ENCODE data around the gene HSF4. TPM values are rescaled to one million over a fixed set of nuclear protein-coding genes. Genes with fewer than 3 reads are reported as not detected.

Gene HSF4
- polyA plus RNA-seq, 2 of the 4 experiments (the other 2 are of a cell fraction), result 8.3 to 15.3 TPM

GRCh38 chr16:67190041-67190440 is 25.5 kb downstream of the HSF4 start, which contains the start of gene EXOC3L1:
Gene EXOC3L1, minus strand, starts transcription at chr16:67190136. Its CDS starts 460 bp downstream, at chr16:67189676.
- H3K4me3 ChIP-seq, result no peak within 1 kb of the TSS
- peaks cover 26% of the 10 kb centered on the region for H3K4me1 ChIP-seq
- no peak within 1 kb of the TSS for H3K4me2 ChIP-seq
- CTCF ChIA-PET, result interaction anchor here (0.6 to 10.7 kb wide), 9 partner anchors 8 to 236 kb away, joined by 3 to 162 read pairs (median 6); partner anchors contain the start of genes ELMO3, FBXL8, NOL3 and TRADD
- POLR2A ChIA-PET, result no interaction called here
- no peaks in the 10 kb centered on the region for H3K9me3 ChIP-seq
- FAIRE-seq (no peak), ATAC-seq (no peak), DNase-seq (ENCODE audit: low read depth in 1 of 2, low spot score in 1 of 2) (no peak)
- H3K27ac ChIP-seq, result no peak within 1 kb of the TSS
- 73% methylated on average over 4 of the region's 6 CpGs for WGBS (ENCODE audit: missing lambda C conversion rate)
- TF ChIP-seq RNF2 (IDR thresholded peaks at IDR 0.05; ENCODE audit: borderline replicate concordance, low read depth), result no peak
- TF ChIP-seq HES2 (IDR thresholded peaks at IDR 0.05), result no peak
- TF ChIP-seq ZNF302 (CRISPR knock-in tag; IDR thresholded peaks at IDR 0.05), result no peak
- no peak for TF ChIP-seq CBX8 (IDR thresholded peaks at IDR 0.05)
- no peak for TF ChIP-seq ELK1 (IDR thresholded peaks at IDR 0.05; ENCODE audit: low read depth, low read length)
- TF ChIP-seq RARB (CRISPR knock-in tag; IDR thresholded peaks at IDR 0.05), result no peak
- TF ChIP-seq, protein P1, sequence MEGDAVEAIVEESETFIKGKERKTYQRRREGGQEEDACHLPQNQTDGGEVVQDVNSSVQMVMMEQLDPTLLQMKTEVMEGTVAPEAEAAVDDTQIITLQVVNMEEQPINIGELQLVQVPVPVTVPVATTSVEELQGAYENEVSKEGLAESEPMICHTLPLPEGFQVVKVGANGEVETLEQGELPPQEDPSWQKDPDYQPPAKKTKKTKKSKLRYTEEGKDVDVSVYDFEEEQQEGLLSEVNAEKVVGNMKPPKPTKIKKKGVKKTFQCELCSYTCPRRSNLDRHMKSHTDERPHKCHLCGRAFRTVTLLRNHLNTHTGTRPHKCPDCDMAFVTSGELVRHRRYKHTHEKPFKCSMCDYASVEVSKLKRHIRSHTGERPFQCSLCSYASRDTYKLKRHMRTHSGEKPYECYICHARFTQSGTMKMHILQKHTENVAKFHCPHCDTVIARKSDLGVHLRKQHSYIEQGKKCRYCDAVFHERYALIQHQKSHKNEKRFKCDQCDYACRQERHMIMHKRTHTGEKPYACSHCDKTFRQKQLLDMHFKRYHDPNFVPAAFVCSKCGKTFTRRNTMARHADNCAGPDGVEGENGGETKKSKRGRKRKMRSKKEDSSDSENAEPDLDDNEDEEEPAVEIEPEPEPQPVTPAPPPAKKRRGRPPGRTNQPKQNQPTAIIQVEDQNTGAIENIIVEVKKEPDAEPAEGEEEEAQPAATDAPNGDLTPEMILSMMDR (IDR thresholded peaks at IDR 0.05), result no peak
- no peak for TF ChIP-seq FOXS1 (CRISPR knock-in tag; IDR thresholded peaks at IDR 0.05)
- no peak for TF ChIP-seq RAD21 (conservative IDR thresholded peaks at IDR 0.05 in 1 of 2, IDR thresholded peaks at IDR 0.05 in 1 of 2)

- 68% methylated on average over 13 of the region's 13 CpGs for WGBS (ENCODE audit: missing lambda C conversion rate)
- TF ChIP-seq HOXA7 (CRISPR knock-in tag; IDR thresholded peaks at IDR 0.05) (no peak), FOSL2 (IDR thresholded peaks at IDR 0.05) (no peak), FOSL2 (CRISPR knock-in tag; IDR thresholded peaks at IDR 0.05) (no peak), ZSCAN20 (CRISPR knock-in tag; IDR thresholded peaks at IDR 0.05) (no peak), ZNF302 (CRISPR knock-in tag; IDR thresholded peaks at IDR 0.05) (no peak)
- TF ChIP-seq, protein P2, sequence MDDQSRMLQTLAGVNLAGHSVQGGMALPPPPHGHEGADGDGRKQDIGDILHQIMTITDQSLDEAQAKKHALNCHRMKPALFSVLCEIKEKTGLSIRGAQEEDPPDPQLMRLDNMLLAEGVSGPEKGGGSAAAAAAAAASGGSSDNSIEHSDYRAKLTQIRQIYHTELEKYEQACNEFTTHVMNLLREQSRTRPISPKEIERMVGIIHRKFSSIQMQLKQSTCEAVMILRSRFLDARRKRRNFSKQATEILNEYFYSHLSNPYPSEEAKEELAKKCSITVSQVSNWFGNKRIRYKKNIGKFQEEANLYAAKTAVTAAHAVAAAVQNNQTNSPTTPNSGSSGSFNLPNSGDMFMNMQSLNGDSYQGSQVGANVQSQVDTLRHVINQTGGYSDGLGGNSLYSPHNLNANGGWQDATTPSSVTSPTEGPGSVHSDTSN (IDR thresholded peaks at IDR 0.05), result no peak
- Histone ChIP-seq H3K27ac (no peak overlapping the region), H3K4me1 (peaks cover 24% of the 10 kb centered on the region), H3K9me3 (no peaks in the 10 kb centered on the region), H3K4me3 (no peak overlapping the region), H3K4me2 (peak overlapping the region; percentile 82)
- POLR2A ChIA-PET, result no interaction called here
- ATAC-seq, result no peak
- CTCF ChIA-PET, result interaction anchor here (0.6 to 10.7 kb wide), 8 partner anchors 18 to 237 kb away, joined by 3 to 162 read pairs (median 4); partner anchors contain the start of gene NOL3
- FAIRE-seq, result no peak
- DNase-seq (ENCODE audit: low read depth in 1 of 2, low spot score in 1 of 2), result no peak
Measured at GRCh38 chr16:67190448-67191399, 26.2 kb downstream of the HSF4 start.

- ATAC-seq (peak; percentile 36 to 44; a peak in 5 of 6 replicates), FAIRE-seq (no peak), DNase-seq (ENCODE audit: low read depth in 1 of 2, low spot score in 1 of 2) (no peak)
- ChIA-PET CTCF (interaction anchor here (10.3 kb wide), 1 partner anchor 19 kb away, joined by 105 read pairs; no protein-coding TSS in a partner anchor), POLR2A (interaction anchor here (1.8 kb wide), 1 partner anchor 36 kb away, joined by 6 read pairs; the partner anchor contains the start of gene TMEM208)
- Histone ChIP-seq H3K27ac (peak overlapping the region; percentile 97), H3K4me3 (peak overlapping the region; percentile 95), H3K4me1 (peaks cover 18% of the 10 kb centered on the region), H3K9me3 (no peaks in the 10 kb centered on the region), H3K4me2 (peak overlapping the region; percentile 82)
- 27% methylated on average over 9 of the region's 9 CpGs for WGBS (ENCODE audit: missing lambda C conversion rate)
- TF ChIP-seq NR3C1 (IDR thresholded peaks at IDR 0.05) (no peak), MAZ (IDR thresholded peaks at IDR 0.05; ENCODE audit: borderline replicate concordance, low read depth, low read length) (no peak), USF2 (IDR thresholded peaks at IDR 0.05) (no peak), FOSB (CRISPR knock-in tag; IDR thresholded peaks at IDR 0.05) (no peak), SMC3 (IDR thresholded peaks at IDR 0.05) (no peak), RNF2 (IDR thresholded peaks at IDR 0.05; ENCODE audit: borderline replicate concordance, low read depth) (no peak), PHF8 (IDR thresholded peaks at IDR 0.05; ENCODE audit: borderline replicate concordance, low read depth) (no peak), ESRRA (IDR thresholded peaks at IDR 0.05; ENCODE audit: borderline replicate concordance, low read length) (no peak), BHLHE40 (IDR thresholded peaks at IDR 0.05; ENCODE audit: low read depth, low read length) (no peak), JUNB (IDR thresholded peaks at IDR 0.05) (no peak)
Measured at GRCh38 chr16:67191411-67191994, 27.0 kb downstream of the HSF4 start.
